SU-DHL-6 (cell line): Measurements from ENCODE around the gene RIPPLY3.
"Not testable (repeated sequence)": the region's sequence is repeated elsewhere in the genome, so short reads cannot be mapped to it uniquely, and the experiment has no call there.

ENCODE experiments used
- EZH2phosphoT487 ChIP-seq: fragments of 200-600 bp; sonication (generic), shearing (Covaris generic); conservative IDR thresholded peaks from 2 replicates; pipeline ENCODE4 v1.6.1; 2018; ENCODE audit warnings: mild to moderate bottlenecking, antibody characterized with exemption, low read length, moderate library complexity, mixed read lengths
- TF ChIP-seq, protein P1 (sequence below): fragments of 200-600 bp; sonication (generic); IDR thresholded peaks from one replicate; pipeline ENCODE4 v1.5.1; 2017; ENCODE audit warnings: antibody characterized with exemption, mild to moderate bottlenecking, low read length, moderate library complexity; ENCODE audit not compliant: insufficient read depth, poor library complexity, severe bottlenecking

DNA sequence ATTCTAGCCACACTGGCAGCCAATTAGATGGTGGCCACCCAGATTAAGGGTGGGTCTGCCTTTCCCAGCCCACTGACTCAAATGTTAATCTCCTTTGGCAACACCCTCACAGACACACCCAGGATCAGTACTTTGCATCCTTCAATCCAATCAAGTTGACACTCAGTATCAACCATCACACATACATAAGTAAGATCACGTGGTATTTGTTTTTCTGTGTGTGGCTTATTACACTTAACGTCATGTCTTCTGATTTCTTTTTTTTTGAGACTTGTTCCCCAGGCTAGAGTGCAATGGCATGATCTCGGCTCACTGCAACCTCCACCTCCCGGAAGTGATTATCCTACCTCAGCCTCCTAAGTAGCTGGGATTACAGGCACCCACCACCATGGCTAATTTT is 27.9 kb downstream of the RIPPLY3 start:
- TF ChIP-seq, protein P1, sequence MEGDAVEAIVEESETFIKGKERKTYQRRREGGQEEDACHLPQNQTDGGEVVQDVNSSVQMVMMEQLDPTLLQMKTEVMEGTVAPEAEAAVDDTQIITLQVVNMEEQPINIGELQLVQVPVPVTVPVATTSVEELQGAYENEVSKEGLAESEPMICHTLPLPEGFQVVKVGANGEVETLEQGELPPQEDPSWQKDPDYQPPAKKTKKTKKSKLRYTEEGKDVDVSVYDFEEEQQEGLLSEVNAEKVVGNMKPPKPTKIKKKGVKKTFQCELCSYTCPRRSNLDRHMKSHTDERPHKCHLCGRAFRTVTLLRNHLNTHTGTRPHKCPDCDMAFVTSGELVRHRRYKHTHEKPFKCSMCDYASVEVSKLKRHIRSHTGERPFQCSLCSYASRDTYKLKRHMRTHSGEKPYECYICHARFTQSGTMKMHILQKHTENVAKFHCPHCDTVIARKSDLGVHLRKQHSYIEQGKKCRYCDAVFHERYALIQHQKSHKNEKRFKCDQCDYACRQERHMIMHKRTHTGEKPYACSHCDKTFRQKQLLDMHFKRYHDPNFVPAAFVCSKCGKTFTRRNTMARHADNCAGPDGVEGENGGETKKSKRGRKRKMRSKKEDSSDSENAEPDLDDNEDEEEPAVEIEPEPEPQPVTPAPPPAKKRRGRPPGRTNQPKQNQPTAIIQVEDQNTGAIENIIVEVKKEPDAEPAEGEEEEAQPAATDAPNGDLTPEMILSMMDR = not testable (repeated sequence)
- TF ChIP-seq EZH2phosphoT487 = not testable (repeated sequence)
